ENCODE results near the gene AUTS2.

The AUTS2 gene

GRCh38 chr7:70694971-70695794 is 1096.9 kb downstream of the AUTS2 start:
- peak overlapping the region; percentile 95 for H3K4me3 ChIP-seq (ENCODE audit: low read depth, low read length)
- TF ChIP-seq CTCF (IDR thresholded peaks at IDR 0.05; ENCODE audit: borderline replicate concordance, insufficient read depth, low read depth, low read length): no peak

GRCh38 chr7:70695795-70696083 is 1097.5 kb downstream of the AUTS2 start:
- no peak for TF ChIP-seq CTCF (IDR thresholded peaks at IDR 0.05; ENCODE audit: borderline replicate concordance, insufficient read depth, low read depth, low read length)
- H3K4me3 ChIP-seq (ENCODE audit: low read depth, low read length): peak overlapping the region; percentile 95

- H3K4me3 ChIP-seq (ENCODE audit: low read depth, low read length): peak overlapping the region; percentile 95
- no peak for TF ChIP-seq CTCF (IDR thresholded peaks at IDR 0.05; ENCODE audit: borderline replicate concordance, insufficient read depth, low read depth, low read length)
Observed at GRCh38 chr7:70696201-70696754, 1098.0 kb downstream of the AUTS2 start.

GRCh38 chr7:70698219-70698832 is 1100.1 kb downstream of the AUTS2 start:
- H3K4me3 ChIP-seq (ENCODE audit: low read depth, low read length): no peak overlapping the region
- peak; percentile 67; the same call in 1 of the 2 replicates for TF ChIP-seq CTCF (IDR thresholded peaks at IDR 0.05; ENCODE audit: borderline replicate concordance, insufficient read depth, low read depth, low read length)

GRCh38 chr7:70699271-70699670 is 1101.0 kb downstream of the AUTS2 start:
- H3K4me3 ChIP-seq (ENCODE audit: low read depth, low read length): no peak overlapping the region
- TF ChIP-seq CTCF (IDR thresholded peaks at IDR 0.05; ENCODE audit: borderline replicate concordance, insufficient read depth, low read depth, low read length): no peak

- TF ChIP-seq CTCF (IDR thresholded peaks at IDR 0.05; ENCODE audit: borderline replicate concordance, insufficient read depth, low read depth, low read length): no peak
- no peak overlapping the region for H3K4me3 ChIP-seq (ENCODE audit: low read depth, low read length)
Observed at GRCh38 chr7:70700055-70700940, 1102.0 kb downstream of the AUTS2 start.

Data from GM12875 (cell line).